HepG2 (cell line): ENCODE data around the gene MED13L.

Source experiments
- CHD4 ChIP-seq: fragments of 200-600 bp; sonication (generic); IDR thresholded peaks from 2 replicates; pipeline ENCODE4 v1.7.0; 2017; ENCODE audit warnings: mild to moderate bottlenecking, low read length, borderline replicate concordance
- KAT8 ChIP-seq: IDR thresholded peaks from 2 replicates; pipeline ENCODE4 v1.6.1; 2016; ENCODE audit warnings: missing genetic modification reagents, missing compliant biosample characterization
- KLF12 ChIP-seq: sonication (generic); formaldehyde crosslinking; IDR thresholded peaks from 2 replicates; pipeline ENCODE4 v1.4.0; 2020; ENCODE audit warnings: missing genetic modification reagents, borderline replicate concordance
- SMAD3 ChIP-seq: sonication (generic); formaldehyde crosslinking; IDR thresholded peaks from 2 replicates; pipeline ENCODE4 v1.4.0; 2020; ENCODE audit warnings: missing genetic modification reagents

DNA sequence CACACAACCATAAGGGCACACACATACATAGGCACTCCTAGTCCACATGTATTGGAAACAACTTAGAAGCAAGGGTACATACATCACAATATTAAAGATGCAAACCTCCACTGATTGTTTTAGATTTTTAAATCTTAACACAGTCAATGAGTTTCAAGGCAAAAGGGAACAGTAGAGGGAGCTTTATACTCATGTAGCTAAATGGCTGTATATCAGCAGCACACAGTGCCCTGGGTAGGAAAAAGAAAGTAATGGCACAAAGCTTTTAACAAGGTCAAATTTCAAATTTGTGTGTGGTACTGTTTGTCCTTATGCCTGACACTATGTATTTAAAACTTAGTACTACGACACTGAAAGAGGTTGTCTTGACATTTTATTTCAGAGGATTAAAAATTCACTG, 262.0 kb downstream of the MED13L start:
- TF ChIP-seq SMAD3 (CRISPR knock-in tag) = no peak
- TF ChIP-seq KAT8 (CRISPR knock-in tag) = no peak
- no peak for TF ChIP-seq KLF12 (CRISPR knock-in tag)
- no peak for TF ChIP-seq CHD4
